GM18502 (cell line): ENCODE results near the gene CACFD1.
A peak's percentile ranks its signal among the peaks of the same experiment; 100 is the strongest.

ENCODE experiments used
- ATAC-seq: cut with Tn5 transposase; IDR thresholded peaks from one replicate; pipeline ENCODE4 v1.9.1; 2021; ENCODE audit warnings: mild to moderate bottlenecking; ENCODE audit not compliant: unreplicated experiment, poor library complexity

Gene CACFD1

GRCh38 chr9:133459476-133460404 is at the start of gene CACFD1:
Gene CACFD1 (plus strand): TSS chr9:133459978. CDS start chr9:133460067, 89 bp downstream.
- ATAC-seq = peak; percentile 79

GRCh38 chr9:133415170-133415569 is 44.6 kb upstream of the CACFD1 start:
- no peak for ATAC-seq

GRCh38 chr9:133417541-133418461 is 42.0 kb upstream of the CACFD1 start, which contains the start of gene REXO4:
Gene REXO4 (minus strand): TSS chr9:133418010. CDS start chr9:133417844, 166 bp downstream.
- ATAC-seq = peak; percentile 74

- ATAC-seq = no peak
These were observed 40.8 kb upstream of the CACFD1 start for GRCh38 chr9:133419005-133419404.

- peak; percentile 41 for ATAC-seq
These were observed 39.4 kb upstream of the CACFD1 start for GRCh38 chr9:133420392-133420827.

- no peak for ATAC-seq
These were observed 37.9 kb upstream of the CACFD1 start, which contains the start of gene ADAMTS13 for GRCh38 chr9:133421615-133422542. Gene ADAMTS13 (plus strand): TSS chr9:133422367. CDS start chr9:133422444, 77 bp downstream.

GRCh38 chr9:133423216-133423615 is 36.6 kb upstream of the CACFD1 start:
- ATAC-seq = no peak

- ATAC-seq = no peak
These were observed 35.6 kb upstream of the CACFD1 start for GRCh38 chr9:133424187-133424586.

- ATAC-seq = no peak
These were observed 34.6 kb upstream of the CACFD1 start for GRCh38 chr9:133425049-133425632.

GRCh38 chr9:133426011-133426410 is 33.8 kb upstream of the CACFD1 start:
- no peak for ATAC-seq

GRCh38 chr9:133427658-133428348 is 32.0 kb upstream of the CACFD1 start:
- no peak for ATAC-seq

- no peak for ATAC-seq
These were observed 31.1 kb upstream of the CACFD1 start for GRCh38 chr9:133428617-133429101.

GRCh38 chr9:133429214-133429613 is 30.6 kb upstream of the CACFD1 start:
- no peak for ATAC-seq

GRCh38 chr9:133429641-133430161 is 30.1 kb upstream of the CACFD1 start:
- ATAC-seq = no peak

GRCh38 chr9:133430244-133430643 is 29.5 kb upstream of the CACFD1 start:
- no peak for ATAC-seq

GRCh38 chr9:133433351-133433843 is 26.4 kb upstream of the CACFD1 start:
- ATAC-seq = no peak

GRCh38 chr9:133436681-133437080 is 23.1 kb upstream of the CACFD1 start:
- ATAC-seq = no peak
